ENCODE measurements around the gene PCBP4.

- TF ChIP-seq POLR2A (IDR thresholded peaks at IDR 0.05) = no peak
- TF ChIP-seq CTCF (IDR thresholded peaks at IDR 0.05) = no peak
These were observed 1.8 kb upstream of the PCBP4 start for GRCh38 chr3:51968883-51969678.
